Measurements from ENCODE around the gene CASQ2. TPM values are rescaled to one million over a fixed set of nuclear protein-coding genes. Genes with fewer than 3 reads are reported as not detected.

Gene CASQ2
- total and polyA plus RNA-seq, 2 of the 13 experiments (the other 11 are each of a cell fraction or from before 2014, with no cell fraction given), result not detected

DNA sequence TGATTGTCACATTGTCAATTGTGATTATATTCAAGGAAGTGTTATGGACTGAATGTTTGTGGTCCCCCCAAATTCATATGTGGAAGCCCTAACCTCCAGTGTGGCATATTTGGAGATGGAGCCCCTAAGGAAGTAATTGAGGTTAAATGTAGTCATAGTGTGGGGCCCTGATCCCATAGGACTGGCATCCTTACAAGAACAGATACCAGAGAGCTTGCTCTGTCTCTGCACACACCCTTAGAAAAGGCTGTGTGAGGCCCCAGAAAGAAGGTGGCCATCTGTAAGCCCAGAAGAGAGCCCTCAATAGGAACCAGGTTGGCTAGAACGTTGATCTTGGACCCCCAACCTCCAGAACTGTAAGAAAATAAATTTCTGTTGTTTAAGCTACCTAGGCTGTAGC is 98.6 kb downstream of the CASQ2 start:
- no peak for FAIRE-seq
- Histone ChIP-seq H3K4me2 (ENCODE audit: low read depth, low read length) (no peak overlapping the region), H3K27ac (ENCODE audit: extremely low read length, insufficient read depth, low read length) (no peak overlapping the region), H3K4me3 (replicated peaks in 1 of 3; ENCODE audit: insufficient read depth in 1 of 3, low read depth in 2 of 3, low read length in 3 of 3) (no peak overlapping the region), H2AFZ (ENCODE audit: low read length) (no peak overlapping the region), H4K20me1 (ENCODE audit: insufficient read depth, low read length) (no peaks in the 10 kb centered on the region), H3K79me2 (ENCODE audit: insufficient read depth, low read length) (no peaks in the 10 kb centered on the region), H3K36me3 (replicated peaks in 1 of 2; ENCODE audit: control insufficient read depth in 1 of 2, insufficient read depth in 2 of 2, low read length in 2 of 2) (peaks cover 2 to 38% of the 10 kb centered on the region in 2 experiments), H3K27me3 (ENCODE audit: control insufficient read depth in 1 of 2, insufficient read depth in 2 of 2, low read length in 2 of 2) (no peaks in the 10 kb centered on the region), H3K4me1 (ENCODE audit: insufficient read depth, low read length) (peaks cover 19% of the 10 kb centered on the region; the same call in 1 of the 2 replicates), H3K9ac (ENCODE audit: insufficient read depth, low read depth, low read length) (no peak overlapping the region), H3K9me3 (ENCODE audit: low read length) (no peaks in the 10 kb centered on the region)
- WGBS (ENCODE audit: low lambda C conversion rate), result 100% methylated on average over 1 of the region's 1 CpG
- BruUV-seq (replicated peaks), result no TSS peak
- intact Hi-C loops (cut with micrococcal nuclease; ENCODE audit: unreplicated experiment), result no loop called here
- TF ChIP-seq SRSF9 (IDR thresholded peaks at IDR 0.05; ENCODE audit: borderline replicate concordance, insufficient read depth, low read depth, low read length, poor library complexity, severe bottlenecking), result no peak
- TF ChIP-seq GLMP (CRISPR knock-in tag; IDR thresholded peaks at IDR 0.05; ENCODE audit: borderline replicate concordance), result no peak
- no peak for TF ChIP-seq PTBP1 (IDR thresholded peaks at IDR 0.05; ENCODE audit: low read depth, low read length, poor library complexity, severe bottlenecking)
- no peak for TF ChIP-seq ZSCAN9 (CRISPR knock-in tag; IDR thresholded peaks at IDR 0.05; ENCODE audit: borderline replicate concordance)
- no peak for TF ChIP-seq RBFOX2 (IDR thresholded peaks at IDR 0.05; ENCODE audit: low read depth, low read length)
- TF ChIP-seq NFIC (IDR thresholded peaks at IDR 0.05; ENCODE audit: low read length), result no peak
- TF ChIP-seq SNAI1 (CRISPR knock-in tag; IDR thresholded peaks at IDR 0.05; ENCODE audit: borderline replicate concordance), result no peak
- no peak for TF ChIP-seq ZXDC (CRISPR knock-in tag; IDR thresholded peaks at IDR 0.05)
- TF ChIP-seq U2AF2 (IDR thresholded peaks at IDR 0.05; ENCODE audit: low read depth, low read length), result no peak
- TF ChIP-seq NR1H2 (CRISPR knock-in tag; IDR thresholded peaks at IDR 0.05; ENCODE audit: borderline replicate concordance, low read depth), result no peak
- no peak for TF ChIP-seq ZNF7 (CRISPR knock-in tag; IDR thresholded peaks at IDR 0.05)
- no peak for TF ChIP-seq KDM4B (CRISPR knock-in tag; IDR thresholded peaks at IDR 0.05)
- no peak for TF ChIP-seq RXRB (CRISPR knock-in tag; IDR thresholded peaks at IDR 0.05; ENCODE audit: borderline replicate concordance)
- no peak for TF ChIP-seq ZNF772 (CRISPR knock-in tag; IDR thresholded peaks at IDR 0.05)
- no peak for TF ChIP-seq ZNF264 (CRISPR knock-in tag; IDR thresholded peaks at IDR 0.05)
- no peak for TF ChIP-seq KDM6A (CRISPR knock-in tag; IDR thresholded peaks at IDR 0.05; ENCODE audit: low read depth)
- TF ChIP-seq GFI1 (CRISPR knock-in tag; IDR thresholded peaks at IDR 0.05; ENCODE audit: borderline replicate concordance), result no peak
- no peak for TF ChIP-seq TBX3 (IDR thresholded peaks at IDR 0.05; ENCODE audit: borderline replicate concordance)
- TF ChIP-seq, protein P1, sequence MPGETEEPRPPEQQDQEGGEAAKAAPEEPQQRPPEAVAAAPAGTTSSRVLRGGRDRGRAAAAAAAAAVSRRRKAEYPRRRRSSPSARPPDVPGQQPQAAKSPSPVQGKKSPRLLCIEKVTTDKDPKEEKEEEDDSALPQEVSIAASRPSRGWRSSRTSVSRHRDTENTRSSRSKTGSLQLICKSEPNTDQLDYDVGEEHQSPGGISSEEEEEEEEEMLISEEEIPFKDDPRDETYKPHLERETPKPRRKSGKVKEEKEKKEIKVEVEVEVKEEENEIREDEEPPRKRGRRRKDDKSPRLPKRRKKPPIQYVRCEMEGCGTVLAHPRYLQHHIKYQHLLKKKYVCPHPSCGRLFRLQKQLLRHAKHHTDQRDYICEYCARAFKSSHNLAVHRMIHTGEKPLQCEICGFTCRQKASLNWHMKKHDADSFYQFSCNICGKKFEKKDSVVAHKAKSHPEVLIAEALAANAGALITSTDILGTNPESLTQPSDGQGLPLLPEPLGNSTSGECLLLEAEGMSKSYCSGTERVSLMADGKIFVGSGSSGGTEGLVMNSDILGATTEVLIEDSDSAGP (CRISPR knock-in tag; IDR thresholded peaks at IDR 0.05; ENCODE audit: borderline replicate concordance), result no peak
- no peak for TF ChIP-seq XRCC5 (optimal IDR thresholded peaks at IDR 0.05; ENCODE audit: low read length)
- ATAC-seq, result no peak
- DNase-seq (ENCODE audit: low spot score), result no peak
- ChIA-PET POLR2A (interaction anchor here (0.6 kb wide), 1 partner anchor 30 kb away, joined by 3 read pairs; no protein-coding TSS in a partner anchor), CTCF (ENCODE audit: low intra/inter-chr PET ratio, low total read pairs) (no interaction called here)
- in situ Hi-C loops (cut with HindIII; ENCODE audit: extremely low pct_ligation_motif_present, low pct_unique_long_range_greater_than_20kb), result no loop called here
